Ammon's horn (tissue), 1 donor: Measurements from ENCODE around the gene CDK9.
"Not testable (repeated sequence)": the region's sequence is repeated elsewhere in the genome, so short reads cannot be mapped to it uniquely, and the experiment has no call there.

Experiments used
- DNase-seq: peaks from one replicate; pipeline ENCODE4 v3.0.0-alpha.2; 2016; ENCODE audit warnings: low spot score

Gene CDK9

GRCh38 chr9:127785933-127786772, at the start of gene CDK9:
TSS of gene CDK9 (plus strand) at chr9:127786034. CDS start at chr9:127786149, 115 bp downstream.
- peak; percentile 91 for DNase-seq

- no peak for DNase-seq
Observed at GRCh38 chr9:127738666-127739065, 47.2 kb upstream of the CDK9 start.

GRCh38 chr9:127739614-127740330, 46.1 kb upstream of the CDK9 start:
- DNase-seq: no peak

- peak; percentile 83 for DNase-seq
Observed at GRCh38 chr9:127741831-127742434, 43.9 kb upstream of the CDK9 start.

- DNase-seq: no peak
Observed at GRCh38 chr9:127742435-127743088, 43.3 kb upstream of the CDK9 start.

GRCh38 chr9:127744398-127745110, 41.3 kb upstream of the CDK9 start:
- DNase-seq: no peak

GRCh38 chr9:127746959-127747569, 38.8 kb upstream of the CDK9 start:
- no peak for DNase-seq

GRCh38 chr9:127749090-127749787, 36.6 kb upstream of the CDK9 start:
- DNase-seq: no peak

GRCh38 chr9:127751269-127752054, 34.4 kb upstream of the CDK9 start:
- no peak for DNase-seq

GRCh38 chr9:127753148-127753547, 32.7 kb upstream of the CDK9 start:
- DNase-seq: no peak

GRCh38 chr9:127753622-127754021, 32.2 kb upstream of the CDK9 start:
- no peak for DNase-seq

GRCh38 chr9:127754099-127755060, 31.5 kb upstream of the CDK9 start:
- DNase-seq: peak; percentile 76

GRCh38 chr9:127755061-127756060, 30.5 kb upstream of the CDK9 start:
- DNase-seq: no peak

- DNase-seq: no peak
Observed at GRCh38 chr9:127756233-127756632, 29.6 kb upstream of the CDK9 start.

- DNase-seq: not testable (repeated sequence)
Observed at GRCh38 chr9:127756776-127757175, 29.1 kb upstream of the CDK9 start.

- no peak for DNase-seq
Observed at GRCh38 chr9:127758843-127759242, 27.0 kb upstream of the CDK9 start.

- no peak for DNase-seq
Observed at GRCh38 chr9:127761061-127761460, 24.8 kb upstream of the CDK9 start.
